WTC11 (cell line): ENCODE results near the gene SELENOK. TPM values are rescaled to one million over a fixed set of nuclear protein-coding genes. Genes with fewer than 3 reads are reported as not detected.

Experiments
- ATAC-seq: fragments of 200-7000 bp; cut with Tn5 transposase; 2 replicates; pipeline ENCODE4 v1.10.0; 2021; ENCODE audit warnings: mild to moderate bottlenecking, moderate library complexity
- CTCF ChIA-PET: fragments of 300-600 bp; sonication (Branson Sonifier 250); formaldehyde crosslinking; loops from one replicate; lab custom pipeline; 2021; ENCODE audit warnings: antibody characterized with exemption; lab: Charles Lee
- POLR2A ChIA-PET: fragments of 350-600 bp; sonication (Branson Sonifier 250); formaldehyde crosslinking; loops from one replicate; lab custom pipeline; 2021; ENCODE audit warnings: antibody characterized with exemption; lab: Charles Lee
- DNase-seq: peaks from one replicate; pipeline ENCODE4 v3.0.0; 2021; ENCODE audit warnings: low spot score
- H3K27ac Mint-ChIP-seq: 2 replicates; pipeline ENCODE4 v1.8.0; 2021; ENCODE audit warnings: mixed read lengths
- H3K27me3 Mint-ChIP-seq: 2 replicates; pipeline ENCODE4 v1.8.0; 2021; ENCODE audit warnings: low read depth, mild to moderate bottlenecking, moderate library complexity, mixed read lengths
- H3K36me3 Mint-ChIP-seq: 2 replicates; pipeline ENCODE4 v1.8.0; 2021; ENCODE audit warnings: mixed read lengths
- H3K4me1 Mint-ChIP-seq: 2 replicates; pipeline ENCODE4 v1.8.0; 2022; ENCODE audit warnings: mixed read lengths
- H3K4me3 Mint-ChIP-seq: 2 replicates; pipeline ENCODE4 v1.8.0; 2021; ENCODE audit warnings: mild to moderate bottlenecking, moderate library complexity, mixed read lengths
- H3K9me3 Mint-ChIP-seq: 2 replicates; pipeline ENCODE4 v1.8.0; 2021; ENCODE audit warnings: mixed read lengths
- ARID4B ChIP-seq: sonication (generic); formaldehyde crosslinking; IDR thresholded peaks from 2 replicates; pipeline ENCODE4 v1.8.0; 2023; ENCODE audit warnings: missing genetic modification reagents, mild to moderate bottlenecking, borderline replicate concordance
- ATF1 ChIP-seq: sonication (generic); formaldehyde crosslinking; IDR thresholded peaks from 2 replicates; pipeline ENCODE4 v1.8.1; 2023; ENCODE audit warnings: mild to moderate bottlenecking, moderate library complexity, missing genetic modification reagents
- ATF6 ChIP-seq: sonication (generic); formaldehyde crosslinking; IDR thresholded peaks from 2 replicates; pipeline ENCODE4 v1.8.1; 2023; ENCODE audit warnings: mild to moderate bottlenecking, missing genetic modification reagents
- CDX4 ChIP-seq: fragments of 250-450 bp; sonication (Bioruptor Pico); IDR thresholded peaks from 2 replicates; pipeline ENCODE4 v1.9.0; 2021; ENCODE audit warnings: moderate library complexity, mild to moderate bottlenecking, inconsistent platforms, borderline replicate concordance
- CREM ChIP-seq: sonication (generic); formaldehyde crosslinking; IDR thresholded peaks from 2 replicates; pipeline ENCODE4 v1.8.1; 2022; ENCODE audit warnings: mild to moderate bottlenecking, missing genetic modification reagents, moderate library complexity
- CTCF ChIP-seq: fragments of 200-600 bp; IDR thresholded peaks from 2 replicates; pipeline ENCODE4 v1.8.0; 2022; ENCODE audit warnings: antibody characterized with exemption
- ELF4 ChIP-seq: sonication (generic); formaldehyde crosslinking; IDR thresholded peaks from 2 replicates; pipeline ENCODE4 v1.8.1; 2022; ENCODE audit warnings: low read depth, mild to moderate bottlenecking, moderate library complexity, missing genetic modification reagents
- ETV6 ChIP-seq: sonication (generic); formaldehyde crosslinking; IDR thresholded peaks from 2 replicates; pipeline ENCODE4 v1.8.1; 2022; ENCODE audit warnings: mild to moderate bottlenecking, missing genetic modification reagents
- FOXJ3 ChIP-seq: sonication (generic); formaldehyde crosslinking; IDR thresholded peaks from 2 replicates; pipeline ENCODE4 v1.9.0; 2021; ENCODE audit warnings: missing genetic modification reagents, mild to moderate bottlenecking, borderline replicate concordance
- FOXP4 ChIP-seq: sonication (generic); formaldehyde crosslinking; IDR thresholded peaks from 2 replicates; pipeline ENCODE4 v1.8.0; 2022; ENCODE audit warnings: mild to moderate bottlenecking, missing genetic modification reagents
- GRHL2 ChIP-seq: fragments of 250-450 bp; sonication (Bioruptor Pico); IDR thresholded peaks from 2 replicates; pipeline ENCODE4 v1.8.0; 2022; ENCODE audit warnings: mild to moderate bottlenecking, moderate library complexity; ENCODE audit not compliant: insufficient replicate concordance, severe bottlenecking
- IRF2 ChIP-seq: sonication (generic); formaldehyde crosslinking; IDR thresholded peaks from 2 replicates; pipeline ENCODE4 v1.8.0; 2022; ENCODE audit warnings: low read depth, missing genetic modification reagents, borderline replicate concordance
- KAT7 ChIP-seq: sonication (generic); formaldehyde crosslinking; IDR thresholded peaks from 2 replicates; pipeline ENCODE4 v1.8.1; 2023; ENCODE audit warnings: missing genetic modification reagents, mild to moderate bottlenecking, borderline replicate concordance
- MAX ChIP-seq: sonication (generic); formaldehyde crosslinking; IDR thresholded peaks from 2 replicates; pipeline ENCODE4 v1.8.0; 2022; ENCODE audit warnings: mild to moderate bottlenecking, missing genetic modification reagents
- MXD4 ChIP-seq: fragments of 250-450 bp; sonication (Bioruptor Pico); IDR thresholded peaks from 2 replicates; pipeline ENCODE4 v1.8.0; 2021; ENCODE audit warnings: mild to moderate bottlenecking, moderate library complexity, borderline replicate concordance
- NFATC4 ChIP-seq: fragments of 250-450 bp; sonication (Bioruptor Pico); IDR thresholded peaks from 2 replicates; pipeline ENCODE4 v1.9.0; 2021; ENCODE audit warnings: mild to moderate bottlenecking
- RORB ChIP-seq: fragments of 250-450 bp; sonication (Bioruptor Pico); IDR thresholded peaks from 2 replicates; pipeline ENCODE4 v1.9.0; 2021; ENCODE audit warnings: mild to moderate bottlenecking
- SMAD4 ChIP-seq: sonication (generic); formaldehyde crosslinking; IDR thresholded peaks from 2 replicates; pipeline ENCODE4 v1.8.0; 2022; ENCODE audit warnings: mild to moderate bottlenecking, missing genetic modification reagents
- SOX15 ChIP-seq: fragments of 250-450 bp; sonication (Bioruptor Pico); IDR thresholded peaks from 2 replicates; pipeline ENCODE4 v1.9.0; 2021; ENCODE audit warnings: mild to moderate bottlenecking
- TEAD1 ChIP-seq: sonication (generic); formaldehyde crosslinking; IDR thresholded peaks from 2 replicates; pipeline ENCODE4 v1.8.0; 2022; ENCODE audit warnings: mild to moderate bottlenecking, missing genetic modification reagents
- TP53 ChIP-seq: sonication (generic); formaldehyde crosslinking; IDR thresholded peaks from 2 replicates; pipeline ENCODE4 v1.8.1; 2023; ENCODE audit warnings: mild to moderate bottlenecking, missing genetic modification reagents
- USF2 ChIP-seq: sonication (generic); formaldehyde crosslinking; IDR thresholded peaks from 2 replicates; pipeline ENCODE4 v1.8.1; 2023; ENCODE audit warnings: mild to moderate bottlenecking, missing genetic modification reagents, moderate library complexity
- ZMAT4 ChIP-seq: fragments of 250-450 bp; sonication (Bioruptor Pico); IDR thresholded peaks from 2 replicates; pipeline ENCODE4 v1.9.0; 2021; ENCODE audit warnings: mild to moderate bottlenecking
- ZNF121 ChIP-seq: sonication (generic); formaldehyde crosslinking; IDR thresholded peaks from 2 replicates; pipeline ENCODE4 v1.8.0; 2023; ENCODE audit warnings: missing genetic modification reagents
- ZNF232 ChIP-seq: sonication (generic); formaldehyde crosslinking; IDR thresholded peaks from 2 replicates; pipeline ENCODE4 v1.8.0; 2022; ENCODE audit warnings: mild to moderate bottlenecking, missing genetic modification reagents
- ZNF317 ChIP-seq: sonication (generic); formaldehyde crosslinking; IDR thresholded peaks from 2 replicates; pipeline ENCODE4 v1.8.1; 2023; ENCODE audit warnings: low read depth, mild to moderate bottlenecking, moderate library complexity, missing genetic modification reagents, borderline replicate concordance
- ZNF396 ChIP-seq: fragments of 250-450 bp; sonication (Bioruptor Pico); IDR thresholded peaks from 2 replicates; pipeline ENCODE4 v1.8.0; 2021; ENCODE audit warnings: mild to moderate bottlenecking, moderate library complexity, borderline replicate concordance
- total RNA-seq: library from RNA; stranded (reverse); gene quantifications from 3 replicates; pipeline ENCODE4 v1.2.3, GENCODE V29; 2021

Gene SELENOK
- total RNA-seq, 1 experiment from 2014 or later: 38.7 TPM

GRCh38 chr3:53940623-53941022 is 49.0 kb upstream of the SELENOK start (continued):
- TF ChIP-seq ARID4B (no peak), KAT7 (CRISPR knock-in tag) (no peak), SOX15 (CRISPR knock-in tag) (no peak), IRF2 (no peak), FOXP4 (CRISPR knock-in tag) (no peak), RORB (CRISPR knock-in tag) (no peak), ETV6 (no peak), CDX4 (CRISPR knock-in tag) (no peak), FOXJ3 (CRISPR knock-in tag) (no peak), ZMAT4 (CRISPR knock-in tag) (no peak), ATF1 (no peak)

- H3K4me3 Mint-ChIP-seq: no peak overlapping the region
- CTCF ChIA-PET: interaction anchor here (1.2 to 4.0 kb wide), 9 partner anchors 12 to 452 kb away, joined by 4 to 34 read pairs (median 7); no protein-coding TSS in a partner anchor
- no peak overlapping the region for H3K27ac Mint-ChIP-seq
- POLR2A ChIA-PET: no interaction called here
- no peak for DNase-seq
- no peaks in the 10 kb centered on the region for H3K4me1 Mint-ChIP-seq
- H3K27me3 Mint-ChIP-seq: no peaks in the 10 kb centered on the region
- ATAC-seq: no peak
- peaks cover 13% of the 10 kb centered on the region for H3K36me3 Mint-ChIP-seq
- H3K9me3 Mint-ChIP-seq: peaks cover 14% of the 10 kb centered on the region
- TF ChIP-seq ZNF121 (CRISPR knock-in tag) (no peak), ZNF232 (CRISPR knock-in tag) (no peak), SMAD4 (CRISPR knock-in tag) (no peak), ZNF396 (CRISPR knock-in tag) (no peak), FOXJ3 (CRISPR knock-in tag) (no peak), GRHL2 (no peak), CTCF (no peak), MXD4 (CRISPR knock-in tag) (no peak), CREM (no peak), NFATC4 (CRISPR knock-in tag) (no peak), USF2 (CRISPR knock-in tag) (no peak), ELF4 (CRISPR knock-in tag) (no peak), TEAD1 (no peak), ZNF317 (no peak), ETV6 (no peak), ATF6 (CRISPR knock-in tag) (no peak), TP53 (CRISPR knock-in tag) (no peak), MAX (CRISPR knock-in tag) (no peak)
Measured at GRCh38 chr3:53939813-53940212, 48.2 kb upstream of the SELENOK start.
